Measurements from ENCODE around the gene BNIP5.
"Not testable (repeated sequence)": the region's sequence is repeated elsewhere in the genome, so short reads cannot be mapped to it uniquely, and the experiment has no call there.

Gene BNIP5

DNA sequence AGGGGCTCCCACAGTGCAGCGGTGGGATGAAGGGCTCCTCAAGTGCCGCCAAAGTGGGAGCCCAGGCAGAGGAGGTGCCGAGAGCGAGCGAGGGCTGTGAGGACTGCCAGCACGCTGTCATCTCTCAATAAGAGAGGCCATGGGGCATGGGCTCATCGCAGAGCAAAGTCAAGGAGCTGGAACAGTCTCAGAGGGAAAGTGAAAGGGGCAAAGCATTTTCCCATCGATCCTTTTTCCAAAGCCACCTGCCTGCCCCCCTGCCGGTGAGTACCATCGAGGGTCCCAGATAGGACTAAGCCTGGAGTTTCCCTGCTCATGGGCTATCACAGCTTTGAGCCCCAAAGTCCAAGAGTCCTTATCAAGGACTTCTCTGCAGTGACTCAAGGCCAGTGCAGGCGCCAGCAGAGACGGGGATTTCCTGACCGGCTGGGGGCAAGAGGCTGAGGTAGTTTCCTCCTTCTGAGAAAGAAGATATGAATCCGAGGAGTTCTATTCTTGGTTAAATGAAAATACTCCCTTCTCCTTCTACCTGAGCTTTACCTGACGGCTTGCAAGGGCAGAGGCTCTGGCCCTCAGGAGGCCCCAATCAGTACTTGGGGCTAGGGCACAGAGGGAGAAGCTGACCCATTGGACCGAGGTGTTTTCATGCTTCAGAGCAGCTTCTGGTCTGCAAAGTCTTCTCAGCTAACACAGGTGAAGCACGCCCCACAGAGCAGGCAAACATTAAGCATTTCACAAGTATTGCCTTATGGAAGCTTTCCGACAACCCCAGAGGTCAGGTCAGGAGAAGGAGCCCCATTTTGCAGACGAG is 28.2 kb upstream of the BNIP5 start:
- no peak for DNase-seq

DNA sequence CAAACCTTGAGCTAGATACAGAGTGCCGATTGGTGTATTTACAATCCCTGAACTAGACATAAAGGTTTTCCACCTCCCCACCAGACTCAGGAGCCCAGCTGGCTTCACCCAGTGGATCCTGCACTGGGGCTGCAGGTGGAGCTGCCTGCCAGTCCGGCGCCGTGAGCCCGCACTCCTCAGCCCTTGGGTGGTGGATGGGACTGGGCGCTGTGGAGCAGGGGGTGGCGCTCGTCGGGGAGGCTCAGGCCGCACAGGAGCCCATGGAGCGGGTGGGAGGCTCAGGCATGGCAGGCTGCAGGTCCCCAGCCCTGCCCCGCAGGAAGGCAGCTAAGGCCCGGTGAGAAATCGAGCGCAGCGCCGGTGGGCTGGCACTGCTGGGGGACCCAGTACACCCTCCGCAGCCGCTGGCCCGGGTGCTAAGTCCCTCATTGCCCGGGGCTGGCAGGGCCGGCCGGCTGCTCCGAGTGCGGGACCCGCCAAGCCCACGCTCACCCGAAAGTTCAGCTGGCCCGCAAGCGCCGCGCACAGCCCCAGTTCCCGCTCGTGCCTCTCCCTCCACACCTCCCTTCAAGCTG is 27.5 kb upstream of the BNIP5 start:
- not testable (repeated sequence) for DNase-seq

DNA sequence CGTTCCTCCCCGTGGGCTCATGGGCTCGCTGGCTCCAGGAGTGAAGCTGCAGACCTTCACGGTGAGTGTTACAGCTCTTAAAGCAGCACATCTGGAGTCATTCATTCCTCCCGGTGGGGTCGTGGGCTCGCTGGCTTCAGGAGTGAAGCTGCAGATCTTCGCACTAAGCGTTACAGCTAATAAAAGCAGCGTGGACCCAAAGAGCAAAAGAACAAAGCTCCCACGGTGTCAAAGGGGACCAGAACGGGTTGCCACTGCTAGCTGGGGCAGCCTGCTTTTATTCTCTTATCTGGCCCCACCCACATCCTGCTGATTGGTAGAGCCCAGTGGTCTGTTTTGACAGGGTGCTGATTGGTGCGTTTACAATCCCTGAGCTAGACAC is 26.7 kb upstream of the BNIP5 start:
- not testable (repeated sequence) for DNase-seq

DNA sequence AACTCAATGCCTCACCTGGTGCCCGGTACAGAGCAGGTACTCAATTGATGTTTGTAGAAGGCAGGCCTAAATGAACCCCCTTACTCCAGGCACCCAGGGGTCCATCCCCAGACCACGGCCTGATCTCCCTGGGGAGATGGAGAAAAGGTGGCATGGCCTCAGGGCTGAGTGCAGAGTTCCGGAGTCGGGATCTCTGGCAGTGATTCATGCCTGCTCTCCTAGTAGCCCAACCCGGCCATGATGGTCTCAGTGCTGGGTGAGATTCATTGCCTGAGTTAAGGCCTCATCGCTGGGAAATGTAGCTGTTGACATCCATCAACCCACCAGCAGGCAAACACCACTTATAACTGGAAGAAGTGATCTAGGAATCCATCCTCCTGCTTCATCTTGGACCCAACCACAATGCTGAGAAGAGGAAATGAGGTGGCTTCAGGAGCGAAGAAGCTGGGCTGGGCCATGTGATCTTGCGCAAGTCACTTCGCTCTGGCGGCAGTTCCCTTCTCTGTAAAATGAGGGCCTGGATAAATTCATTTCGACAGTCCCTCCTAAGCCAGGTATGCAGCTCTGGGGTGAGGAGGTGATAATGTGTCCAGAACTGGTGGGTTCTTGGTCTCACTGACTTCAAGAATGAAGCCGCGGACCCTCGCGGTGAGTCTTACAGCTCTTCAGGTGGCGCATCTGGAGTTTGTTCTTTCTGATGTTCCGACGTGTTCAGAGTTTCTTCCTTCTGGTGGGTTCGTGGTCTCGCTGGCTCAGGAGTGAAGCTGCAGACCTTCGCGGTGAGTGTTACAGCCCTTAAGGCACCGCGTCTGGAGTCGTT is 26.1 kb upstream of the BNIP5 start:
- DNase-seq: no peak

DNA sequence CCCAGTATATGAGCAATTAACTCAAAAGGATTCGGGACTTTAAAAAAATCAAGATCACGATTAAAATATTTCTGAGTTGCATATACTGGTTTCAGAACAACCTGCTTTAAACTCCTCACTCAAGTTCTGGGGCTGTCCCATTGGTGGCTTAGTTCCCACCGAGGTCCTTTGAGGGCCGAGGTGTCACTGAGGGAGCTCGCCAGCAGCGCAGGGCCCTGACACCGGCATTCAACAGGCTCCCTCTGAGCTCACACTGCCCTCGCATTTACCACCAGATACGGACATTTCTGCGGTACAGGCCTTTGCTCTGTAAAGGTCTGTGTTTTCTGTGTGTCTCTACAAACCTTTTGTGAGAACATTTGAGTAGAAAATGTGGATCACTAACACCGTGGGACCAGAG is 24.4 kb upstream of the BNIP5 start:
- DNase-seq: no peak

DNA sequence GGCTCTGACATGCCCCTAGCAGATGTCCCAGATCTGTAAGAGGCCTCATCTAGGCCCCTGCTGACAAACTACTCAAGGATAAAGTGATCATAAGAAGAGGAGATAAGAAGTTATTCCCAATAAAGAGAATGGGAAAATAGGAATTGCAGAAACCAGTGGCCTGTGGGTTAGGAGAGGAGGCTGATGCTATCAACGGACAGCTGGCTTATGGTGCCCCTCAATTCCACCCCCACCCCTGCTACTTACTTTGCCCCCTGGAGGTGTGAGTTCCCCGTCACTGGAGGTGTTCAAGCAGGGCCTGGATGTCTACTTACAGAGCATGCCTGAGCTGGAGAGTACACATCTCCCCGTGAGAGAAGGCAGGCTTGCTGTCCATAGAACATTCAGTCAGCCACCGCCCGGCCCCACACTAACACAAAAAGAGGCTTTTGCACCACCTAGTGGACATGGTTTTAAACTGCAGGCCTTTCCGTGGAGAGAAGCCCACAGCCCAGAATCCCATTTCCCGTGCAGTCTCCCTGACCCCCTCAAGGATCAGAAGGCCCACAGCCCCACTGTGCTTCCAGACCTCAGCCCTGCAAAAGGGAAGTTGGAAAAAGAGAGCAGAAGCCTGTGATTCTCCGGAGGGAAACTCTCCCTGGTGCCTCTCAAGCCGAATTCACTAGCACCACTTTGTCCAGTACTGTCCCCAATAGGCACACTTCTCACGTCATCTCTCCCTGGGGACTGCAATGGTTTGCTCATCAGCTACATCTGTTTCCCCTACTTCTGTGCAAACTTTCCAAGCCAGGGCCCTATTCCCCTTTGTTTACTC is 23.8 kb upstream of the BNIP5 start:
- DNase-seq: peak; percentile 26

DNA sequence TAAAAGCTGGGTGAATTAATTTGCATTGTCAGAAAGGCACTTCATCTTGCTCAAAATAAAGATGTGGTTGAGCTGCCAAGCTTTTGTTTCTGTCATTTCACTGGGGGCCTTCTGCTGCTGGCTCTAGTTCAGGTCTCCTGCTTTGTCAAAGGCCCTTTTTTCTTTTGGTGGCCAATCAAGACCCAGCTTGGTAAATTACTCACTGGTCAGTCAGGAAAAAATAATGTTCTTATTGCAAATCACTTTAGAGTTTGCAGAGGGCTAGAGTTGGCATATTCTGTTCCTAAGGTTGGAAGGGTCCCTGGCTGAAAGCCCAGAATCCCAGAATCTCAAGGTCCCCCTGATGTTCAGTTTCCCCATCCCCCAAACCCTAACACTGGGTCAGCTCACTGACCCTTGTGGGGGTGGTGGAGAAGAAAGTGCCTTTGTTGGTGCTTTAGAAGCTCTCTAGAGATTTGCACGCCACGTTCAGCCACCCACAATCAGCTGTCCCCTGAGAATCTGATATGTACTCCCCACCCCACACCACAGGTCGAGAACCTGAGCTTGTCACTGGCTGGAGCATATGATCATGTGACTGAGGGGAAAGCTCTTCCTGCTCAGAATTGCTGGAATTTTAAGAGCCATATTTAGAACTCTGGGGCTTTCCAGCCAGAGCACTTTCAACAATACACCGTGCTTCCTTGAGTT is 21.7 kb upstream of the BNIP5 start:
- DNase-seq: no peak

DNA sequence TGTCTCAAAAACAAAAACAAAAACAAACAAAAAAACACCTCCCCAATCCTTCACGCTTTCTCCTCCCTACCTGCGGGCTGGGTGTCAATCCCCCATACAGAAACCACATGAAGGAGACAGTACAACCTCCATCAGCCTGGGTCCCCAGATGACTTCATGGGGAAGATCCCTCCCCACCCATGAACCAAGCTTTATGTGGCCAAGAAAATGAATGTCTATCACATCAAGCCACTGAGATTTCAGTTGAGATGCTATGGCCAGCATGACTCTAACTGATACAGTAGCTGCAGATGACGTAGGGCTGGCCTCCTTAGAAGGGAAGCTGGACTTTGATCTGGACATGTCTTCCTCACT is 21.2 kb upstream of the BNIP5 start:
- no peak for DNase-seq

DNA sequence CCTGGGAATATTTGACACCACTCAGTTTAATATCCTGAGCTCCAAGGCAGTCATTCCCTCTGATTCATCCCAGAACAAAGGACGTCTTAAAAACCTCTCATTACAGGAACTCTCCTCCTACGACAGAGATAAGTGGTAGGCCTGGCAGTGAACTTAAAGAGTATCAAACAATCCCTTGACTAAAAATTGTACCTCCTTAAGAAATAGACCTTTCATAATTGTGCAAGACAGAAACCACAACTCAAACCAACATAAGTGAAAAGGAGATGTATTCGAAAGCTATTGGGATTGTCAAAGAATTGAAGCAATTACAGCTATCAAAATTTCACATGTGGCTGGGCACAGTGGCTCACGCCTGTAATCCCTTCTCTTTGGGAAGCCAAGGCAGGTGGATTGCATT is 19.1 kb upstream of the BNIP5 start:
- no peak for DNase-seq

DNA sequence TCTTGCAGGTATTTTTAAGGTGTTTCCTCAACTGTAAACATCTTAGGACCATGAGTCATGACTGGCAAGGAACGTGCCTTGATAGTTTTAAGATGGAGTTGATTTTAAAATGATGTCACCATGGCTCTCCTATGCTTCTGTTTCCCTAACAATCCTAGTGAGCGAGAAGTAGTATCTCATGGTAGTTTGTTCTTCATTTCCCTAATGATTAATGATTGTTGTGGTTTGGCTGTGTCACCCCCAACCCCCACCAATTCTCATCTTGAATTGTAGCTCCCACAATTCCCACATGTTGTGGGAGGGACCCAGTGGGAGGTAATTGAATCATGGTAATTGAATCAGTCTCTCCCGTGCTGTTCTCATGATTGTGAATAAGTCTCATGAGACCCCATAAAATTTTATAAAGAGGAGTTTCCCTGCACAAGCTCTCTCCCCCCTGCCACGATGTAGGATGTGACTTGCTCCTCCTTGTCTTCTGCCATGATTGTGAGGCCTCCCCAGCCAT is 16.8 kb upstream of the BNIP5 start:
- DNase-seq: no peak

DNA sequence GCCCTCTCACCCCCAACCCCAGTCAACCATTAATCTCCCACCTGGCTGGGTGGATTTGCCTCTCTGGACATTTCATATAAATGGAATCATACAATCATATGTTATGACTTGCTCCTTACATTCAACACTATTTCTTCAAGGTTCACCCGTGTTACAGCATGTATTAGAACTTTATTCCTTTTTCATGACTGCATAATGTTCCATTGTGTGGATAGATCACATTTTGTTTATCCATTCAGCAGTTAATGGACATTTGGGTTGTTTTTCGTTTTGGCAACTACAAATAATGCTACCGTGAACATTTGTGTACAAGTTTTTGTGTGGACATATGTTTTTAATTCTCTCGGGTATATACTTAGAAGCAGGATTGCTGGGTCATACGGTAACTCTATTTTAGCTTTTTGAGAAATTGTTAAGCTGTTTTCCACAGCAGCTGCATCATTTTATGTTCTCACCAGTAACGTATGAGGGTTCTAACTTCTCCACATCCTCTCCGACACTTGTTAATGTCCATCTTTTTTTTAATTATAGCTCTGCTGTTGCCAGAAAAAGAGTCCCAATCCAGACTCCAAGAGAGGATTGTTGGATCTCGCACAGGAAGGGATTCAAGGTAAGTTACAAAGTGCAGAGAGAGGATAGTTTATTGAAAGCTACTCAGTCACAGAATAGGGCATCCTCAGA is 15.9 kb upstream of the BNIP5 start:
- no peak for DNase-seq

DNA sequence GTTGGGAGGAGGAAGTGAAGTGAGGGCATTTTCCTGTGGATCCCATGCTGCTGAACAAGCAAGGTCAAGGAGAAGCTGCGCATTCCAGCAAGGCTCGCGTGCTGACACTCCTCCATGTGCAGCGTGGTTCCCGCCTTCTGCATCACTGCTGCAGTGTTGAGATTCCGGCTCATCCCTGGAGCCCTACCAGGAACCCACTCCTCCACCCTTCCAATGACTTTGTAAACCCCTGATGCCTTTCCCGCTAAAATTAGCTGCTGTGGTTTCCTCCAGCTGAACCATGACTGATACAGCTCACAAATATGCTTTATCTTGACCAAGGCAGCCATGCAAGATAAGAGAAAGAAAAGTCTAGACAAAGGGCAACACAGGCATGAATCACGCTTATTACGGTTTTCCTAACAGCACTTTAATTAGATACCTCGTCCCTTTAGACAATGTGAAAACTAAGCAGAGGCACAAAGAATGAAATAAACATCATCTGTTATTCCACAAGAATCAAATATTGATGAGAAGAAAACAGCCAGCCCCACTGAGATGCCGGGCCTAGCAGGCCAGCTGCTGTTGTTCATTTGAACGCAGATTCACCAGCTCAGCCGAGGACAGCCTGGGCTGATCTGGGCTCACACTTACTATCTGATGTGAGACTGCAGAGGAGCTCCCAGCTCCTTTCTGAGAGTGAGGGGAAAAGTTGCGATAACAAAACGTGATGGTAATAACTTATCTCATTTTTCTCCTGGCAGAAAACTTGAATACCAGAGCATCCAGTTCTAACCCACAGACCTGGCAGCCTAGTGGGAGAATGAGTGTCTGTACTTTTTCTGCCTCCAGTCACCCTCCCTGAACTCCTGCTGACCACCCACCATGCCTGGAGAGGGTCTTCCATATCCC is 14.2 kb upstream of the BNIP5 start:
- DNase-seq: no peak

DNA sequence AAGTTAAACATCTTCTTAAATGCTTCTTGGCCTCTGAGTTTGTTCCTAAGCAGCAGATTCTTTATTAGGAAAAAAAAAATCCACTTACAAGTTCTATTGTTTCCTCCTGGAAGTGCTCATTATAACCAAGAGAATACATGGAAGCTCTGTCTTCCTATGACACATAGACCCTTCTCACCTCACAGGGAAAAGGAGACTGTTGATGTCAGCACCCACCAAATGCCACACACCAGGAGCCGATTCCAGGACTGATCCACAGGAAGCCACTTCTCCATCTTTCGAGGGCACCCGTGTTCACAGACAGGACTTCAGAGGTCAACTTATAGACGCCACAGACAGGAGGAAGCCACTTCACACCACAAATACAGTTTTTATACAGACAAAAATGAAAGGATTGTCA is 13.4 kb upstream of the BNIP5 start:
- DNase-seq: no peak

DNA sequence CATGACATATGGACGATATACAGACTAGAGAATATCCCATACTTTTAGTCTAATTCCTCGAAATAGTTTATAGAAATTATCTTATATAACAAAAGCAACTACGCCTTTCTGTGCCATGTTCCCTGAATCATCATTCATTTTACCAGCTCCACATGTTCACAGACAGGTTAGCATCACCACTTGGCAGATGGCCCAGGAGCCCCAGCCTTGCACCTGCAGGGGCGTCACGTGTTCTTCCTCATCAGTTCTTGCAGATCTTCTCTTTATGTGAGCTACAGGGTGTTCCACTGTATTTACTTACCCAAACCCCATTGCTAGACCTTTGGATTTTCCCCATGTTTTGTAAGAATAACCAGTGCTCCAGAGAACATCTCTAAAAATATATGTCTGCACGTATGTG is 12.6 kb upstream of the BNIP5 start:
- peak; percentile 17 for DNase-seq

DNA sequence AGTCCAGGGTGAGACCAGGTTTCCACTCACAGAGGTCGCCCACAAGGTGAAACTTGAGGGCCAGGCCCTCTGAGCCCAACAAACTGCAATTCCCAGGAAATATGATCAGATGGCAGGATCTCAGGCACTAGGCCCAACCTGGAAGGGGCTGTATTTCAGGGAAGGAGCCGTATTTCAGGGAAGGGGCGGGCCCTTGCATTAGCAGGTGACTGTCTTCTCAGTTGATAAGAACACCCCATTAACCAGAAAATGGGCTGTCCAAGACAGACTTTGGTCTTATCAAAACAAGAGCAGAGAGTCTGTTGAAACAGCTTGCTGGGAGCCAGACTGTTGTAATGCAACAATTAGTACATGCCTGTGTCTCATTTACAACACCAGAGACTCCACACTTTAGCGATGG is 10.9 kb upstream of the BNIP5 start:
- DNase-seq: no peak

DNA sequence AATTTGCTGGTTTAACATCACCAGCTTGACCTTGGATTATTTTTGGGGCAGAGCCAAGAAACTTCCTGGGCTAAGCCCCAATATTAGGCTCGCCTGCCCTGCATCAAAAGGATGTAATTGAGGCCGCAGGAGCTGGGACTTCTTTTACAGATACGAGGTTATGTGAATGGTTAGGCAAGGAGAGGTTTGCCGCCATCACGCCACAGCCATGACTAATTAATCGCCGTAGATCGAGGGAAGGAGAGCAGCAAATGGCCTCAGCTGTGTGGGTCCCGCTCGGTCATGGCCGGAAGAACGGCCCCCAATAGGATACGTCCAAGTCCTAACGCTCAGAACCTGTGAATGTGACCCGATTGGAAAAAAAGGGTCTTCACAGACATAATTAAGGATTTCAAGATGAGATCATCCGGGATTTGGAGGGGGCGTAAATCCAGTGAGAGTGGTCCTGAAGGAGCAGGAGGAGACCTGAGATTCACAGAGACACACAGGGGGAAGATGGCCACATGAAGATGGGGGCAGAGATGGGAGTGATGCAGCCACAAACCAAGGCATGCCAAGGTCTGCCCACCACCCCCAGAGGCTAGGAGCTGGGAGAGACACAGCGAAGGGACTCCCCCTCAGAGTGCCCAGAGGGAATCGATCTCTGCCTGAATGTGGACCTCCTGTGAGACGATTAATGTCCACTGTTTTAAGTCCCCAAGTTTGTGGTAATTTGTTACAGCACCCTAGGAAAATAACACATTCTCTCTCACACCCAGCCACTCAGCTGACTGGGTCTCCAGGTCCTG is 10.0 kb upstream of the BNIP5 start:
- no peak for DNase-seq

DNA sequence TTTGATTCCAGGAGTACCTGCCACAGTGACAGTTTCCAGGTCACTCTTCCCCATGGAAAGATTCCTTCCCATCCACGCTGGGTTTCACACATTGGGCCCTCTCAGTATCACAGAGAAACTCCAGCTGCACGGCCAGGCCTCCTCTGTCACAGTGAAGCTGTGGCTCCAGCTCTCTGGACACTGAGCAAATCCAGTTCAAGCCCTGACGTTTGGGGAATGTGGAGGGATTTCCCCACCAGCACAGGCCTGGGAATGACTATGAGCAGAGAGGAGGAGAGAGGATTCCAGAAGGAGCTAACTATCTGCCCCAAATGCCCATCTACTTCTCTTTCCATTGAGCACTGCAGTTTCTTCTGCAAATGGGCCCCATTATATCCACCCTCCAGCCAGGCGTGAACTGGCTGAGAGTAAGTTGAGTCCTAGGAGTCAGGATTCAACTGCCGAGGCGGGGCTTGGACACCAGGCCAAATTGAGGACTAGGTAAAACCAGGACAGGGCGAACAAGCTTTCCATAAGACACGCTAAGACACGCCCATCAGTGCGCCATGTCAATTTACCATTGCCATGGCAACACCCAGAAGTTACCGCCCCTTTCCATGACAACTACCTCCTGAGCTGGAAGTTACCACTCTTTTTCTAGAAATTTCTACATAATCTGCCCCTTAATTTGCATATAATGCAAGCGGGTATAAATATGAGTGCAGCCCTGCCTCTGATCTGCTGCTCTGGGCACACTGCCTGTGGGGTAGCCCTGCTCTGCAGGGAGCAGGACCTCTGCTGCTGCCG is 9.2 kb upstream of the BNIP5 start:
- no peak for DNase-seq

DNA sequence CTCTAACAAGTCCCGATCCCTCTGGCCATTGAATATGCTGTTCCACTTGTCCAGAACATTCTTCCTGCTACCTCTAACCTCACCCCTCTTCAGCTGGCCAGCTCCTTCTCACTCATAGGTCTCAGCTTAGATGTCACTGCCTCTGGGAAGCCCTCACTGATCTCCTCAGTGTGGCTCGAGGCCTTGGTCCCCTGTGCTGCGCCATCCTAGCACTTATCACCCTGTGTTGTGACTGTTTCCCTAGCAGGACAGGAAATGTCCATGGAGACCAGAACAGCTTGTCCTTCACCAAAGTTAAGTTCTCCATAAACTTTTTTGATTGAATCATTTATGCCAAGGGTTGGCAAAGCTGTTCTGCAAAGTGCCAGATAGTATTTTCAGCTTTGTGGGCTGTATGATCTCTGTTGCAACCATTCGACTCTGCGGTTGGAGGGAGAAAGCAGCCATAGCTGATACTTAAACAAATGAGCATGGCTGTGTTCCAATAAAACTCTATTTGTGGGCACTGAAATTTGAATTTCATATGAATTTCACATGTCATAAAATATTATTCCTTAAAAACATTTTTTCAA is 6.5 kb upstream of the BNIP5 start:
- no peak for DNase-seq

Measured in NCI-H1417 treated with DMSO at 0.1 percent for 48 hours (cell line).